Measurements from ENCODE around the gene EIF4G3.

DNA sequence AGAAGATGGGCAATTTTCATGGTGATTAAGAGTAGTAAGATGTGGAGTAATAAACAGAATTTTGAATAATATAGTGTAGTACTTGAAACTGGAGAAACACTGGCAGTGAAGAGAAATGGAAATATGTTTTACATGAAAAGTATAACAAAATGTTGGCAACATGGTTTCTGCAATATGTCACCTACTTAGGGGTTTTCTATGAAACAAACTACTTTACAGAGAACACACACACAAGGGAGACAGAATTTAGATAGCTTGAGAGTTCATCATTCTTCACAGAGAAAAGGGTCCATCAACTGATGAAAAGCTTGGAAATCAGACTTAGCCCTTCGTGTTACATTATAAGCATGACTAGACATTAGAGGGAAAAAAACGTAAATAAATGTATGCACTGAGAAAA, 135.2 kb downstream of the EIF4G3 start:
- TF ChIP-seq, protein P1, sequence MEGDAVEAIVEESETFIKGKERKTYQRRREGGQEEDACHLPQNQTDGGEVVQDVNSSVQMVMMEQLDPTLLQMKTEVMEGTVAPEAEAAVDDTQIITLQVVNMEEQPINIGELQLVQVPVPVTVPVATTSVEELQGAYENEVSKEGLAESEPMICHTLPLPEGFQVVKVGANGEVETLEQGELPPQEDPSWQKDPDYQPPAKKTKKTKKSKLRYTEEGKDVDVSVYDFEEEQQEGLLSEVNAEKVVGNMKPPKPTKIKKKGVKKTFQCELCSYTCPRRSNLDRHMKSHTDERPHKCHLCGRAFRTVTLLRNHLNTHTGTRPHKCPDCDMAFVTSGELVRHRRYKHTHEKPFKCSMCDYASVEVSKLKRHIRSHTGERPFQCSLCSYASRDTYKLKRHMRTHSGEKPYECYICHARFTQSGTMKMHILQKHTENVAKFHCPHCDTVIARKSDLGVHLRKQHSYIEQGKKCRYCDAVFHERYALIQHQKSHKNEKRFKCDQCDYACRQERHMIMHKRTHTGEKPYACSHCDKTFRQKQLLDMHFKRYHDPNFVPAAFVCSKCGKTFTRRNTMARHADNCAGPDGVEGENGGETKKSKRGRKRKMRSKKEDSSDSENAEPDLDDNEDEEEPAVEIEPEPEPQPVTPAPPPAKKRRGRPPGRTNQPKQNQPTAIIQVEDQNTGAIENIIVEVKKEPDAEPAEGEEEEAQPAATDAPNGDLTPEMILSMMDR (IDR thresholded peaks at IDR 0.05): no peak
- TF ChIP-seq POLR2A (IDR thresholded peaks at IDR 0.05): no peak

All from lower leg skin (tissue), 3 donors.